Loucy (cell line): ENCODE results near the gene TPX2.
A peak's percentile ranks its signal among the peaks of the same experiment; 100 is the strongest.
"Not testable (repeated sequence)": the region's sequence is repeated elsewhere in the genome, so short reads cannot be mapped to it uniquely, and the experiment has no call there.

Source experiments
- H2AFZ ChIP-seq: fragments of 200-600 bp; sonication (generic); 2 replicates; pipeline ENCODE4 v1.6.0; 2016; ENCODE audit warnings: antibody characterized with exemption, mild to moderate bottlenecking, low read length, moderate library complexity
- H3F3A ChIP-seq: fragments of 200-600 bp; 2 replicates; pipeline ENCODE4 v1.6.0; 2016; ENCODE audit warnings: antibody characterized with exemption, low read depth, mild to moderate bottlenecking
- H3K27me3 ChIP-seq: fragments of 200-600 bp; sonication (generic); 2 replicates; pipeline ENCODE4 v1.6.1; 2014; ENCODE audit warnings: low read length, mild to moderate bottlenecking; ENCODE audit not compliant: insufficient read depth, poor library complexity, severe bottlenecking
- H3K36me3 ChIP-seq: fragments of 200-600 bp; sonication (generic); 2 replicates; pipeline ENCODE4 v1.6.1; 2016; ENCODE audit warnings: low read length; ENCODE audit not compliant: insufficient read depth
- H3K4me1 ChIP-seq: fragments of 200-600 bp; sonication (generic); 2 replicates; pipeline ENCODE4 v1.5.1; 2014; ENCODE audit warnings: low read length, mild to moderate bottlenecking; ENCODE audit not compliant: insufficient read depth, poor library complexity, severe bottlenecking
- H3K4me2 ChIP-seq: fragments of 200-600 bp; sonication (generic); 2 replicates; pipeline ENCODE4 v1.6.0; 2014; ENCODE audit warnings: antibody characterized with exemption, low read length, low read depth, mild to moderate bottlenecking; ENCODE audit not compliant: poor library complexity, severe bottlenecking
- H3K4me3 ChIP-seq: fragments of 200-600 bp; sonication (generic); 2 replicates; pipeline ENCODE4 v1.5.1; 2014; ENCODE audit warnings: low read length, mild to moderate bottlenecking, mixed read lengths; ENCODE audit not compliant: poor library complexity, severe bottlenecking
- H3K79me2 ChIP-seq: fragments of 200-600 bp; sonication (generic); 2 replicates; pipeline ENCODE4 v1.6.1; 2014; ENCODE audit warnings: low read length; ENCODE audit not compliant: insufficient read depth
- H3K9ac ChIP-seq: fragments of 200-600 bp; sonication (generic); 2 replicates; pipeline ENCODE4 v1.6.0; 2014; ENCODE audit warnings: mild to moderate bottlenecking, low read depth, low read length, moderate library complexity; ENCODE audit not compliant: poor library complexity, severe bottlenecking
- H3K9me2 ChIP-seq: fragments of 200-600 bp; sonication (generic); replicated peaks from 2 replicates; pipeline ENCODE4 v1.6.1; 2016; ENCODE audit warnings: low read depth, low read length, mixed read lengths
- H3K9me3 ChIP-seq: fragments of 200-600 bp; sonication (generic); 2 replicates; pipeline ENCODE4 v1.6.1; 2014; ENCODE audit warnings: mild to moderate bottlenecking, antibody characterized with exemption, low read length, low read depth; ENCODE audit not compliant: insufficient read depth
- H4K20me1 ChIP-seq: fragments of 200-600 bp; sonication (generic); 2 replicates; pipeline ENCODE4 v1.6.0; 2014; ENCODE audit warnings: antibody characterized with exemption, low read length, mild to moderate bottlenecking; ENCODE audit not compliant: insufficient read depth, poor library complexity, severe bottlenecking
- EZH2phosphoT487 ChIP-seq: fragments of 200-600 bp; IDR thresholded peaks from 2 replicates; pipeline ENCODE4 v1.6.1; 2018; ENCODE audit warnings: antibody characterized with exemption, mild to moderate bottlenecking, moderate library complexity, borderline replicate concordance
- TF ChIP-seq, protein P1 (sequence below): fragments of 200-600 bp; sonication (generic); conservative IDR thresholded peaks from 2 replicates; pipeline ENCODE4 v1.5.1; 2014; ENCODE audit warnings: mild to moderate bottlenecking, antibody characterized with exemption, low read length

Gene TPX2

DNA sequence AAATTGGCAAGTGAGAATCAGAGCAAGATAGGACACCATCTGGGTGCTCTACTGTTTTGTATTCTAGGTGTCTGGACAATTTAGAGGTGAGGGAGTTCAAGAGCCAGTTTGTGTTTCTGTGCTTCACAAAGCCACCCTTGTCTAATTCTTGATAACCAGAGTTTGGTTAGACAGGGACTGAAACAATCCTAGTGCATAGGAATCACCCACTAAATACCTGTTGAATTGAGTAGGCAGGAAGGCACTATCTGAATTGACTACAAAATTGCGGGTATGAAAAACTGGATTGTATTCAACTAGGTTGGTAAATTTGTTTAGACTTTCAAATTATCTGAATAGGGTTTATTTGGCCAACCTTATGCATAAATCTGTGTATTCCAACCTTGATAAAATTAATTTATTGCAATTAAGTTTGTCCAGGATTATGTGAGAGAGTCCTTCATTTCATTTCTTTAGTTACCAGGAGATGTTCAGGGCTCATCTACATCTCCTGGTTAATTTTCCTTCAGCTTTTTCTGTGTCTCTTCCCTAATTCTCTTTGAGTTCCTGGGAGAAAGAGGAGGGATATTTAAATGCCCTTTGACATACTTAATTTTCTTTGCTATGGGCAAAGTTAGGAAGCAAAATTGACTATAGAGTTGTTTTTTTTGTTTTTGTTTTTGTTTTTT lies 1.7 kb downstream of the TPX2 start:
- Histone ChIP-seq H3K4me2 (peak overlapping the region; percentile 83), H2AFZ (no peak overlapping the region), H3K9ac (peak overlapping the region; percentile 93), H4K20me1 (peaks cover 27% of the 10 kb centered on the region), H3K79me2 (peaks cover 75% of the 10 kb centered on the region), H3K9me2 (no peaks in the 10 kb centered on the region), H3K36me3 (peaks cover 11% of the 10 kb centered on the region), H3K4me1 (peaks cover 36% of the 10 kb centered on the region), H3K9me3 (no peaks in the 10 kb centered on the region), H3F3A (no peaks in the 10 kb centered on the region), H3K4me3 (peak overlapping the region; percentile 96), H3K27me3 (no peaks in the 10 kb centered on the region)
- no peak for TF ChIP-seq EZH2phosphoT487
- TF ChIP-seq, protein P1, sequence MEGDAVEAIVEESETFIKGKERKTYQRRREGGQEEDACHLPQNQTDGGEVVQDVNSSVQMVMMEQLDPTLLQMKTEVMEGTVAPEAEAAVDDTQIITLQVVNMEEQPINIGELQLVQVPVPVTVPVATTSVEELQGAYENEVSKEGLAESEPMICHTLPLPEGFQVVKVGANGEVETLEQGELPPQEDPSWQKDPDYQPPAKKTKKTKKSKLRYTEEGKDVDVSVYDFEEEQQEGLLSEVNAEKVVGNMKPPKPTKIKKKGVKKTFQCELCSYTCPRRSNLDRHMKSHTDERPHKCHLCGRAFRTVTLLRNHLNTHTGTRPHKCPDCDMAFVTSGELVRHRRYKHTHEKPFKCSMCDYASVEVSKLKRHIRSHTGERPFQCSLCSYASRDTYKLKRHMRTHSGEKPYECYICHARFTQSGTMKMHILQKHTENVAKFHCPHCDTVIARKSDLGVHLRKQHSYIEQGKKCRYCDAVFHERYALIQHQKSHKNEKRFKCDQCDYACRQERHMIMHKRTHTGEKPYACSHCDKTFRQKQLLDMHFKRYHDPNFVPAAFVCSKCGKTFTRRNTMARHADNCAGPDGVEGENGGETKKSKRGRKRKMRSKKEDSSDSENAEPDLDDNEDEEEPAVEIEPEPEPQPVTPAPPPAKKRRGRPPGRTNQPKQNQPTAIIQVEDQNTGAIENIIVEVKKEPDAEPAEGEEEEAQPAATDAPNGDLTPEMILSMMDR: no peak

DNA sequence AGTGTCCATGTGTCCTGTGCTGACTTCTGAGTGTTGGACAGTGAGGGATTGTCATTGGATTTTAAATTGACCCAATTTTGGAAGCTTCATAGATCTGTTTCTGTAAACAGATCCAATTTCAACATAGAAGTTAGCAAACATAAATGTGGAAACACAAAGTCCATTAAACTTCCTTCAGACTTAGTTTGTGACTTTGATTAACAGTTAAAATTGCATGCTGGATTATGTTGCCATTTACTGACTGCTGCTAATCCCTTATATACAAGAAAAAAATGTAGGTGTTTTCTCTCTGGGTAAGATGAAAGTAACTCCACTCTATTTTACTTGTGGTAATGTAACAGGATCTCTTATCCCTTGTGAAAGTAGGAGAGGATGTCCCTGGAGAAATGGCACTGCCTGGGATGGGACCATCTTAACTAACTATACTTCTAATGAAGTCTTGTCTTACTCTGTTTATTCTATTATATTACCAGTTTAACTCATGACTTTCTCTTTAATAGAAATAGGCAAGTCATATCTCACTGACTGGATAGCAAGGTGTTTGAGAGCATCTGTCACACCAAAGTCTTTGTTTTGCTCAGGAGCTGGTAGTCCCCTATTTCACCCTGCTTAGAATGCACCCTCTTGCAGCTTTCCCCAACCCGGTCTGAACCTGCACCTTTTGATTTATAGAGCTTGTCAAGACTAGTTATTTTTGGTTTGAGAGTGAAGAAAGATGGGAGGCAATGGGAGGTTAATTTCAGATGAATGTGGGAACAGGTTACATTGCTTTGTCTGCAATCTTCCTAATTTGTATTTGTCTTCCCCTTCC lies 7.2 kb downstream of the TPX2 start:
- Histone ChIP-seq H3K9me3 (no peaks in the 10 kb centered on the region), H4K20me1 (peaks cover 34% of the 10 kb centered on the region), H3K9me2 (no peaks in the 10 kb centered on the region), H3K4me2 (peak overlapping the region; percentile 83), H3K9ac (peak overlapping the region; percentile 38), H3F3A (no peaks in the 10 kb centered on the region), H3K79me2 (peaks cover 98% of the 10 kb centered on the region), H3K36me3 (peaks cover 20% of the 10 kb centered on the region), H3K27me3 (no peaks in the 10 kb centered on the region), H3K4me3 (peak overlapping the region; percentile 66), H3K4me1 (peaks cover 44% of the 10 kb centered on the region), H2AFZ (no peak overlapping the region)
- no peak for TF ChIP-seq EZH2phosphoT487
- TF ChIP-seq, protein P1: no peak

- not testable (repeated sequence) for H3K9me2 ChIP-seq, H3K9me3 ChIP-seq, H2AFZ ChIP-seq, H3K27me3 ChIP-seq, H3F3A ChIP-seq
- Histone ChIP-seq H3K36me3 (peaks cover 22% of the 10 kb centered on the region), H3K79me2 (peaks cover 98% of the 10 kb centered on the region), H4K20me1 (peaks cover 30% of the 10 kb centered on the region), H3K4me3 (peak overlapping the region; percentile 66), H3K4me1 (peaks cover 44% of the 10 kb centered on the region), H3K4me2 (peak overlapping the region; percentile 83), H3K9ac (peak overlapping the region; percentile 38)
These were observed 7.9 kb downstream of the TPX2 start for GRCh38 chr20:31747028-31747427.
